Measurements from ENCODE around the gene OAT. TPM values are rescaled to one million over a fixed set of nuclear protein-coding genes. Genes with fewer than 3 reads are reported as not detected.

The OAT gene
- total and polyA plus RNA-seq, 8 donors: 9.9 to 35.5 (median 20.5) TPM

- DNase-seq: no peak
- ATAC-seq: no peak
- Histone ChIP-seq H3K27me3 (no peaks in the 10 kb centered on the region), H3K36me3 (no peaks in the 10 kb centered on the region), H3K4me3 (no peak overlapping the region), H3K9me3 (no peaks in the 10 kb centered on the region), H3K4me1 (no peaks in the 10 kb centered on the region), H3K27ac (no peak overlapping the region)
- intact Hi-C loops (cut with DNase I): no loop called here
- WGBS, 2 donors: 92 to 98% methylated on average over 4 of the region's 4 CpGs
- TF ChIP-seq CTCF (IDR thresholded peaks at IDR 0.05): no peak
- no peak for FAIRE-seq
Measured at GRCh38 chr10:124367414-124367813, 51.3 kb downstream of the OAT start.

GRCh38 chr10:124366825-124367224, 51.9 kb downstream of the OAT start:
- Histone ChIP-seq H3K27me3 (no peaks in the 10 kb centered on the region), H3K4me3 (no peak overlapping the region), H3K36me3 (no peaks in the 10 kb centered on the region), H3K9me3 (no peaks in the 10 kb centered on the region), H3K27ac (no peak overlapping the region), H3K4me1 (no peaks in the 10 kb centered on the region)
- no peak for DNase-seq
- FAIRE-seq: no peak
- no peak for TF ChIP-seq CTCF (IDR thresholded peaks at IDR 0.05)
- WGBS, 2 donors: 76 to 78% methylated on average over 7 of the region's 7 CpGs
- intact Hi-C loops (cut with DNase I): no loop called here
- no peak for ATAC-seq

GRCh38 chr10:124366343-124366742, 52.4 kb downstream of the OAT start:
- ATAC-seq: no peak
- TF ChIP-seq CTCF (IDR thresholded peaks at IDR 0.05): no peak
- DNase-seq: no peak
- no peak overlapping the region for H3K4me3 ChIP-seq
- no peaks in the 10 kb centered on the region for H3K4me1 ChIP-seq
- H3K27ac ChIP-seq: no peak overlapping the region
- WGBS, 2 donors: 67 to 68% methylated on average over 5 of the region's 5 CpGs
- no peak for FAIRE-seq
- intact Hi-C loops (cut with DNase I): no loop called here
- H3K36me3 ChIP-seq: no peaks in the 10 kb centered on the region
- no peaks in the 10 kb centered on the region for H3K27me3 ChIP-seq
- H3K9me3 ChIP-seq: no peaks in the 10 kb centered on the region

GRCh38 chr10:124364674-124365073, 54.0 kb downstream of the OAT start:
- H3K4me3 ChIP-seq: no peak overlapping the region
- DNase-seq: no peak

More at GRCh38 chr10:124364674-124365073, 54.0 kb downstream of the OAT start:
- ATAC-seq (no peak), FAIRE-seq (no peak)
- no peaks in the 10 kb centered on the region for H3K4me1 ChIP-seq
- peaks cover 0 to under 1% (median 0%) of the 10 kb centered on the region in 4 donors for H3K9me3 ChIP-seq
- intact Hi-C loops (cut with DNase I): no loop called here
- H3K27me3 ChIP-seq: no peaks in the 10 kb centered on the region
- H3K27ac ChIP-seq: no peak overlapping the region
- no peak for TF ChIP-seq CTCF (IDR thresholded peaks at IDR 0.05)
- 66 to 69% methylated on average over 5 of the region's 5 CpGs for WGBS, 2 donors
- no peaks in the 10 kb centered on the region for H3K36me3 ChIP-seq
